Measurements from ENCODE around the gene PSMB7. TPM values are rescaled to one million over a fixed set of nuclear protein-coding genes. Genes with fewer than 3 reads are reported as not detected.

Gene PSMB7
- total RNA-seq, 3 donors from 2014 or later (not counting 1 experiment from before 2014, with no cell fraction given), result 75.6 to 75.9 (median 75.8) TPM

DNA sequence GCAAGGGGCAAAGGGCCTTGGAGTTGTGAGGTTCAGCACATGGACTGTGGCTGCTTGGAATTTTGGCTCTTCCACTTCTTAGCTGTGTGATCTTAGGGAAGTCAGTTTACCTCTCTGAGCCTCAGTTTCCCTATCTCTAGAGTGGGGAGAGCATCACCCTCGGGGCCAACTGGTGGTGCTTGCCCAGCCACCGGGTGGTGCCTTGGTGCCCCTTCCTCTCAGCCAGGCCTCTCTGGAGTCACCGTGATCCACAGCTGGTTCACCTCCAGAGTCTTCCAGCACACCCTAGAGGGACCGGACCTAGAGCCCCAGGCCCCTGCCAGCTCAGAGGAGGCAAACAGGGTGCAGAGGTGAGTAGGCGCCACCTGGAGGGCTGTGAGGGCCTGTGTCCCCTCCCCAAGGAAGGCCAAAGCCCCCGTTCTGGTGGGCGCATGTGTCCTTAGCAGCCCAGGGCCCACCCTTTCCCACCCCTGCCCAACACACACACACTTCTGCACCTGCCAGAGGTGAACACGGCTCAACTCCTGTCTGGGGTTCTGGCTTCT lies 42.7 kb upstream of the PSMB7 start:
- DNase-seq, result no peak
- no peak overlapping the region for H3K27ac Mint-ChIP-seq
- WGBS (ENCODE audit: insufficient coverage), result 83% methylated on average over 8 of the region's 8 CpGs

DNA sequence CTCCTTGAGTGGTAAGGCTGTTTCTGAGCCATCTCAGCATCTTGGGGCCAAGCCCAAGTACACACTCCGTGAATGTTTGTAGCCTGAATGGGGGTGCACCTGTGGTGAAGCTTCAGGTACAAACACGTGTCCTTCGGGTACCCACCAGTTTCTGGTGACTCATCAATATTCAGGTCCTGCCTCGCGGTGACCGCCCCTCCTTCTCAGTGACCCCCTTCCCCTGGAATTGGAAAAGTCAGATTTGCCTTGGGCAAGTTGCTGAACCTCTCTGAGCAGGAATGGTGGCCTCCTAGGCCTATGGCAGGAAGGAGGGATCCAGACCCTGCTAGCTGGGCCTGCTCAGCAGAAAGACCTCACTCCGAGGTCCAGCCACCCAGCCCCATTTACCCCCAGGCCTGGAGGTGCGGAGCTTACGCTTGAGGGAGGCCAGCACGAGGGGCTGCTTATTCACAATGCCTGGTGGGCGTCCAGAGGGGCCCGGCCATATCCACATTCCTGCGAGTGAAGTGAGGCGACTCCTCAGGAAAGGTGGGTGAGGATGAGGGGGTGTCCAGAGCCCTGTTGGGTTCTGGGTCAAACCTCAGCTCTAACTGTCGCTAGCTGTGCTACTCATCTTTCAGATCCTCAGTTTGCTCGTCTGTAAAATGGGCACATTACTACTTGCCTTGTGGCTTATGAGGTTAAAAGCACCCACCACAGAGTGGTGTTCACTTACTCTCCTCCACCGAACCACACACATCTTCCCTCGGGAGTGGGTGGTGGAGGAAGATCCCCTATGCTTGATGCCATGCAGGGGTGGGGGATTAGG lies 42.0 kb upstream of the PSMB7 start:
- Mint-ChIP-seq H3K4me3 (no peak overlapping the region), H3K27ac (no peak overlapping the region), H3K9me3 (no peaks in the 10 kb centered on the region), H3K36me3 (no peaks in the 10 kb centered on the region), H3K4me1 (no peaks in the 10 kb centered on the region), H3K27me3 (ENCODE audit: low read depth in 2 of 2) (peaks cover 0 to 5% of the 10 kb centered on the region in 2 donors)
- Histone ChIP-seq H3K9me3 (ENCODE audit: control insufficient read depth, insufficient read depth, low read length) (no peaks in the 10 kb centered on the region), H3K4me3 (ENCODE audit: low read length) (no peak overlapping the region), H3K36me3 (ENCODE audit: control insufficient read depth, insufficient read depth, low read length) (no peaks in the 10 kb centered on the region), H3K4me1 (ENCODE audit: control insufficient read depth, insufficient read depth, low read length) (no peaks in the 10 kb centered on the region), H3K27me3 (ENCODE audit: control insufficient read depth, insufficient read depth, low read length) (peaks cover under 1% of the 10 kb centered on the region), H3K27ac (ENCODE audit: low read length) (no peak overlapping the region)
- DNase-seq (no peak), ATAC-seq (no peak)
- no peak for TF ChIP-seq CTCF (IDR thresholded peaks at IDR 0.05)
- 84% methylated on average over 16 of the region's 18 CpGs for WGBS (ENCODE audit: insufficient coverage)
- intact Hi-C loops (cut with micrococcal nuclease), result no loop called here

More for the DNA sequence above, 42.7 kb upstream of the PSMB7 start:
- H3K4me1 Mint-ChIP-seq, result no peaks in the 10 kb centered on the region
- no peaks in the 10 kb centered on the region for H3K27me3 ChIP-seq (ENCODE audit: control insufficient read depth, insufficient read depth, low read length)
- ATAC-seq, result no peak
- no peak overlapping the region for H3K4me3 ChIP-seq (ENCODE audit: low read length)
- no peaks in the 10 kb centered on the region for H3K36me3 ChIP-seq (ENCODE audit: control insufficient read depth, insufficient read depth, low read length)
- H3K9me3 ChIP-seq (ENCODE audit: control insufficient read depth, insufficient read depth, low read length), result no peaks in the 10 kb centered on the region
- intact Hi-C loops (cut with micrococcal nuclease), result no loop called here
- TF ChIP-seq CTCF (IDR thresholded peaks at IDR 0.05), result no peak
- H3K4me1 ChIP-seq (ENCODE audit: control insufficient read depth, insufficient read depth, low read length), result no peaks in the 10 kb centered on the region
- H3K9me3 Mint-ChIP-seq, result no peaks in the 10 kb centered on the region
- H3K4me3 Mint-ChIP-seq, result no peak overlapping the region
- peaks cover 0 to 2% of the 10 kb centered on the region in 2 donors for H3K27me3 Mint-ChIP-seq (ENCODE audit: low read depth in 2 of 2)
- no peak overlapping the region for H3K27ac ChIP-seq (ENCODE audit: low read length)
- no peaks in the 10 kb centered on the region for H3K36me3 Mint-ChIP-seq

- Mint-ChIP-seq H3K9me3 (no peaks in the 10 kb centered on the region), H3K4me1 (no peaks in the 10 kb centered on the region), H3K27me3 (ENCODE audit: low read depth in 2 of 2) (peaks cover 0 to 10% of the 10 kb centered on the region in 2 donors), H3K27ac (no peak overlapping the region), H3K36me3 (no peaks in the 10 kb centered on the region), H3K4me3 (no peak overlapping the region)
- Histone ChIP-seq H3K36me3 (ENCODE audit: control insufficient read depth, insufficient read depth, low read length) (no peaks in the 10 kb centered on the region), H3K27me3 (ENCODE audit: control insufficient read depth, insufficient read depth, low read length) (peaks cover 2% of the 10 kb centered on the region), H3K9me3 (ENCODE audit: control insufficient read depth, insufficient read depth, low read length) (no peaks in the 10 kb centered on the region), H3K27ac (ENCODE audit: low read length) (no peak overlapping the region), H3K4me1 (ENCODE audit: control insufficient read depth, insufficient read depth, low read length) (no peaks in the 10 kb centered on the region), H3K4me3 (ENCODE audit: low read length) (no peak overlapping the region)
- no peak for ATAC-seq
- intact Hi-C loops (cut with micrococcal nuclease), result no loop called here
- WGBS (ENCODE audit: insufficient coverage), result 78% methylated on average over 15 of the region's 15 CpGs
- DNase-seq, result no peak
- TF ChIP-seq CTCF (IDR thresholded peaks at IDR 0.05), result no peak
Measured at GRCh38 chr9:124456341-124457078, 41.3 kb upstream of the PSMB7 start.

All from natural killer cell (primary cell).